Duodenal mucosa (tissue), 2 donors: ENCODE measurements around the gene IRX2.

Experiments used
- H3K27ac ChIP-seq: one replicate; pipeline ENCODE4 v1.7.0; 2013; ENCODE audit warnings: low read depth, low read length
- H3K27me3 ChIP-seq, 2 donors: one replicate each; pipeline ENCODE4 v1.7.0; 2013; ENCODE audit warnings: low read length in 2 of 2, control low read depth in 1 of 2; ENCODE audit not compliant: insufficient read depth in 2 of 2, control insufficient read depth in 1 of 2
- H3K36me3 ChIP-seq, 2 donors: one replicate each; pipeline ENCODE4 v1.7.0; 2013; ENCODE audit warnings: low read length in 2 of 2, control low read depth in 1 of 2; ENCODE audit not compliant: insufficient read depth in 2 of 2, control insufficient read depth in 1 of 2
- H3K4me1 ChIP-seq, 2 donors: one replicate each; pipeline ENCODE4 v1.7.0; 2013; ENCODE audit warnings: low read length in 2 of 2, control low read depth in 1 of 2; ENCODE audit not compliant: insufficient read depth in 2 of 2, control insufficient read depth in 1 of 2
- H3K4me3 ChIP-seq, 2 donors: one replicate each; pipeline ENCODE4 v1.7.0; 2013; ENCODE audit warnings: low read length in 2 of 2, low read depth in 1 of 2
- H3K9ac ChIP-seq, 2 donors: one replicate each; pipeline ENCODE4 v1.7.0; 2013; ENCODE audit warnings: low read length in 2 of 2, low read depth in 1 of 2
- H3K9me3 ChIP-seq, 2 donors: one replicate each; pipeline ENCODE4 v1.7.0; 2013; ENCODE audit warnings: low read length in 2 of 2, control low read depth in 1 of 2; ENCODE audit not compliant: control insufficient read depth in 1 of 2

Gene IRX2

DNA sequence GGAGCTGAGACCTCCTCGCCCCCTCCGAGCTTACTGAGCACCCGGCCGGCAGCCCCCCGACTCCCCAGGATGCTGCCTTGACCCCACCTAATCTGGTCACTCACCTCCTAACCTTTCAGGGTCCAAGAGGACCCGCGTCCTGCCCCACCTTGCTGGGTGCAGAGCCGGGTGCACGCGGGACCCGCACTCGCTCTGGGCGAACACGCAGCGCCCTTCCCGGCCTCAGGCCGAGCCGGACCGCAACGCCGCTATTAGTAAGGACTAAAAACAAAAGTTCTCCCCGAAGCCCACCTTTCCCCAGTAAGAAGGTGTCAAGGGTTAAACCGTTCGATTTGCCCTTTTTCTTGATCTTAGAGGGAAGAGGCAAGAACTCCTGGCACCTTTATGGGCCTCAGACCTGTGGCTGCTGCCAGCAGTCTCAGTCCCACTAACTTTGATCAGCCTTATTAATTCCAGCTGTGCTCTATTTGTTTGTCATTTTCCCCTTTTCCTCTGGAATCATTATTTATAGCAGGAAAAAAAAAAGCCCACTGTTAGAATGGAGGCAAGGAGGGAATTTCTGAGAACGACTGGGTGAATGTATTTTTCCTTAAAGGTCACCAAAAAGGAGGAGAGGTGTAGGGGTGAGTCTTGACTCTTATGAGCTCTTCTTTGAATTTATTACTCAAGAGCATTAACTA, 10.5 kb downstream of the IRX2 start:
- H3K4me1 ChIP-seq = no peaks in the 10 kb centered on the region
- no peak overlapping the region for H3K27ac ChIP-seq
- no peaks in the 10 kb centered on the region for H3K36me3 ChIP-seq
- H3K27me3 ChIP-seq = peaks cover 43 to 82% of the 10 kb centered on the region in 2 donors
- H3K9me3 ChIP-seq = no peaks in the 10 kb centered on the region
- no peak overlapping the region for H3K4me3 ChIP-seq
- no peak overlapping the region for H3K9ac ChIP-seq

DNA sequence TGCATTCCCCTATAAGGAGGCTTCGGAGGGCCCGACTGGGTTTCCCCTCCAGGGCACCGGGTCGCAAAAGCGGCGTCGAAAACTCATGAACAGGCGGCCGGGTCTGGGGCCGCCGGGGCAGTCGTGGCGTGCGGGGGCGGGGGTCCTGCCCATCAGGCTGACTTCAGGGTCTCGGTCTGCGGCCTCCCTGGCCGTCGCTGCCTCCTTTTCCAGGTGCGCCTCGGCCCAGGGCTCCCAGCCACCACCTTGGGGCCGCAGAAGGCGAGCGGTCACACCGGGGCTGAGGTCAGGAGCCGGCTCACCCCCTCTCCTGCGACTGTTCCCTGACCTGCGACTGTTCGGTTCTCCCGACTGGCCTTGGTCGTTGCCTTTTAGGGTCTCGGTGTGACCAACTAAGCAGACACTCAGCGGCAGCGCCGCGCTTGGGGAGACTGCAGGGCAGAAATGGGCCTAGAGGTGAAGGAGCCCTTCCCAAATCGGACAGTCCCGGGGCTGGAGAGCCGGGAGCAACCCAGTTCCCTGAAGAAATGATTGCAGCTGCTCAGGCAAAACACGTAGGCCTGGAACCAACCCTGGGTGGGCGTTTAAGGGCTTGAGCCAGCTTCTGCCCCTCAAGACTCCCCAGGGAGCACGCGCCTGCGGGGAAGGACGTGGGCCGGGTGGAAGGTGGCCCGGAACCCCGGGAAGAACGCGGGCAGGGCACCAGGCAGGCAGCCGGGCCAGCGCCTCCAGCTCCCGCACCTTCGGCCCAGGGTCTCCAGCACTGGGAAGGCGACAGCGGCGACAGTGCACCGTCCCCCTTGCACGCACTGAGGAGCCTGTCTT, 11.2 kb downstream of the IRX2 start:
- no peak overlapping the region for H3K27ac ChIP-seq
- no peak overlapping the region for H3K4me3 ChIP-seq
- no peaks in the 10 kb centered on the region for H3K9me3 ChIP-seq
- peaks cover 45 to 78% of the 10 kb centered on the region in 2 donors for H3K27me3 ChIP-seq
- no peaks in the 10 kb centered on the region for H3K36me3 ChIP-seq
- H3K4me1 ChIP-seq = no peaks in the 10 kb centered on the region
- H3K9ac ChIP-seq = no peak overlapping the region

DNA sequence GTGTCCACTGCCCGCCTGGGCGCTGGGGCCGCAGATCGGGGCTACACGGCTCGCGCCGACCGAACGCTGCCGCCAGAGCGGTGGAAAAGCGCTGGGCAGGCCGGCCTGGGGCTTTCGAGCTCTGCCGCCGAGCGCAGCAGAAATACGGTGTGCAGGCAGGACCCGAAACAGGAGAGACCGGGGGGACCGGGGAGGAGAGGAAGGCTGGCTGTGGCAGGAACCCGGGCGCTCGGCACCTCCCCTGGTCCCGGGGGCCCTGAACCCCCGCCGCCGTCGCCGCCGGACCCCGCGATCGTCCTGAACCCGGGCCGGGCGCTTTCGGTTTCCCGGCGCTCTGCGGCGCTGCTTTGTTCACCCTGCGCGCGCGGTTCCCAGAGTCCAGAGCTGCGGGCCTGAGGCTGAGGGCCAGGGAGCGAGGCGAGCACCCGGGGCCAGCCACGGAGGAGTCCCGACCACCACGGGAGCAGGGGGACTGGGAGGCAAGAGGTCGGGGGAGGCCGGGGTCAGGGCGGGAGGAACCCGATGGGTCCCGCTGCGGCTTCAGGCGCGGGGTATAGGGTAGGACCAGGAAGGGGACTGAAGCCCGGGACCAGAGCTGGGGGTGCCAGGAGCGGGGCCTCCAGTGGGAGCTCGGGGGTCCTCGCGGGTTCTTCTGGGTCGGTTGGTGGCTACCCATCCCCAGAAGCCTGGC, 12.0 kb downstream of the IRX2 start:
- peaks cover 41 to 70% of the 10 kb centered on the region in 2 donors for H3K27me3 ChIP-seq
- no peaks in the 10 kb centered on the region for H3K4me1 ChIP-seq
- H3K9ac ChIP-seq = no peak overlapping the region
- H3K36me3 ChIP-seq = no peaks in the 10 kb centered on the region
- no peaks in the 10 kb centered on the region for H3K9me3 ChIP-seq
- H3K27ac ChIP-seq = no peak overlapping the region
- H3K4me3 ChIP-seq = no peak overlapping the region

DNA sequence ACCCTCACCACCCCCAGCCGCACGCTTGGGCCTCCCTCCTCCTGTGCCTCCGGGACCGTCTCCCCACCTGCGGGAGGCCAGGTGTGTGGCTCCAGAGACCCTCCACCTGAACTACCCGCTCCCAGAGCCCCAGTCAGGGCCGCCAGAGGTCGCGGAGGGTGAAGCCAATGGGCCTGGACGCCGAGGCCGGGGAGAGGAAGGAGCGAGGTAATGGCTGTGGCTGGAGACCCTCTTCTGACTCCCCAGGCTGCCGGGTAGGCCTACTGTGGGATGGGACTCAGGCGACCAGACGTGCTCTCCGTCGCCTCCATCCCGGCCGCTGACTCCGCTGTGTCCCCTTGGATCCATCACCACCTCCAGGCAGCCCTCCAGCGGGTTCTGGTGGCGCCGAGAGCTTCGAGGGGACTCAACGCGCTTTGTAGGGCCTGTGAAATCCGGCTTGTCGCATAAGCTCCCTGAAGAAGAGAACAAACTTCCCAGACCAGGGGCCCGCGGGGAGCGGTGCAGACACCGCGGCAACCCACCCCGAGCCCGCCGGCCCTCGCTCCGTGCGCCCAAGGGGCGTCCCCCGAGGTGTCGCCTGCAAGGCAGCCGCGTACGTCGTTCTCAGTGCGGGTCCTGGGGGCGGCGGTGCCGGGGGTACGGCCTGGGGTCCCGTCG, 12.6 kb downstream of the IRX2 start:
- no peak overlapping the region for H3K27ac ChIP-seq
- no peaks in the 10 kb centered on the region for H3K4me1 ChIP-seq
- H3K27me3 ChIP-seq = peaks cover 34 to 63% of the 10 kb centered on the region in 2 donors
- no peak overlapping the region for H3K4me3 ChIP-seq
- no peaks in the 10 kb centered on the region for H3K36me3 ChIP-seq
- H3K9me3 ChIP-seq = no peaks in the 10 kb centered on the region
- H3K9ac ChIP-seq = no peak overlapping the region

DNA sequence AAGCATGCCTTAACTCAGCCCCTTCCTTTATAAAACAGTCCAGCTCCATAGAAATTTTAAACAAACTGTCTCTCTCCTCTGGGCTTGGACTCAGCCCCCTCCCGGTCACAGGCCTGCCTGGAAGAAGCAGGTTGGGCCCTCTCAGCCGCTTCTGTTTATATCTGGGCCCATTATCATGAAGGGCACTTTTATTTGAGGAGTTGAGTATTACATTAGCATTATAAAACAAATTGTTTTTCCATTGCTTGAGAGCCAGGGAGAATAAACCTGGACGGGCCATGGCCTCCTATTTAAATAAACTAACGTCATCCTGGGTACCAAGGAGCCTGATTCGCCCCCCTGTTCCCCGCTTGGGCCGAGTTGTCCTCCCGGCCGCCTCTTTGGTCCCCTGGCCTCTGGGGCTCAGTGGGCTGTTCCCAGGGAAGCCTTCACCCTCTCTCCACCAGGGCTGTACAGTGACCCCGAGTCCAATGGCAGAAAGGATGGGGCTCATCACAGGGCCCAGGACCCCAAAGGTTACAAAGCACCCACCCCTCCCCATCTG, 13.2 kb downstream of the IRX2 start:
- H3K36me3 ChIP-seq = no peaks in the 10 kb centered on the region
- no peak overlapping the region for H3K4me3 ChIP-seq
- no peak overlapping the region for H3K9ac ChIP-seq
- peaks cover 33 to 58% of the 10 kb centered on the region in 2 donors for H3K27me3 ChIP-seq
- H3K27ac ChIP-seq = no peak overlapping the region
- no peaks in the 10 kb centered on the region for H3K9me3 ChIP-seq
- H3K4me1 ChIP-seq = no peaks in the 10 kb centered on the region

DNA sequence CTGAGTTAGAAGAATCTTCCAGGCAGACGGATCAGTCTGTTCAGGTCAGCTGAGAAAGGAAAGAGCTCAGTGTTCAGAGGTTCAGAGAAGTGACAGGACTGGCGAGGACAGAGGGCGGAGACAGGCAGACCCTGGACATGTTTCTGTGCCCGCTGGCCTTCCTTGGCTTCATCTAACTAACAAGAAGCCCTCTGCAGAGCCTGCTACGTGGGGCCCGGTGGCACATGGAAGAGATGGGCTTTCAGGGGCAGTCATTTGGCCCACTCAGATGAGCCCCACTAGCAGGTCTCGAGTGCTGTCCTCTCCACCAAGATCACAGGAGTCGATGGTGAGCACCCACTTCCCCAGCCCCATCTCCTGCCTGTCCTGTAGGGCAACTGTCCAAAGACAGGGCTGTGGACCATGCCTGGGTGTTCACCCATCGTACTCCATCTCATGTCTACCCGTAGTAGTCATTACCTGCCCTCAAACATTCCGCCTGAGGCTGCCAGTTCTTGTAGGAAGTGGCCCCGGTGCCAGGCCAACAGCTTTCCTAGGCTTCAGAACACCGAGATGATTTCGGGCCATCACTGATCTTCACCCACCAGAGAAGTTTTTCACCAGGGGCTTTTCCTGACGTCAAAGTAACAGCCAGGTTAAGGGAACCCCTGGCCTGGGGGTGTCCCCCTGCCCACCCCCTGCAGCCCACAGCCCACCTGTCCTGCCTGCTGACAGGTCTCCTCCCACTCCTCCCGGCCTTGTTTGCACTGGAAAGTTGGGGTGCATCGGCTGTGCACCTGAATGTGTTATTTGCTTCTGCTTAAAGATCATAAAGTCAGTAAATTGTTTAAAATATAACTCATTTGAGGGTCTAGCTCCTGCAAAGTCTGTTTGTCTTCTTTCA, 14.0 kb downstream of the IRX2 start:
- Histone ChIP-seq H3K36me3 (no peaks in the 10 kb centered on the region), H3K9ac (no peak overlapping the region), H3K4me1 (no peaks in the 10 kb centered on the region), H3K27ac (no peak overlapping the region), H3K4me3 (no peak overlapping the region), H3K27me3 (peaks cover 39 to 51% of the 10 kb centered on the region in 2 donors), H3K9me3 (no peaks in the 10 kb centered on the region)

DNA sequence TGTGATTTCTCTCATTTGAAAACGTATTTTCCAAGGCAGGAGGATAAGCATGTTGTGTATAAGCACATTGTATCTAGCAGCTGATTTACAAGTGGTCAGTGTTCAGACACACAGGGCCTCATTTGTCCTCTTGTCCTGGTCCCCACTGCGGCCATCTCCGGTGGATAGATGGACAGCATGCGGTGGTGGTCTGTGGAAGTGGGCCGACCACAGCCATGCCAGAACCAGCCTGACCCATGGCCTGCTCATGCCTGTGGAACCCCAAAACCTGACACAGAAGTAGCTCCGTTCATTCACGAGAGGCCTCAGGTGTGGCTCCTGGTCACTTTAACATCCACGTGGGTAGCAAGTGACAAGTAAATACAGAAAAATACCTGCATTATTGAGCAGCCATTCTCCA, 14.6 kb downstream of the IRX2 start:
- Histone ChIP-seq H3K9ac (no peak overlapping the region), H3K27ac (no peak overlapping the region), H3K36me3 (no peaks in the 10 kb centered on the region), H3K4me1 (no peaks in the 10 kb centered on the region), H3K4me3 (no peak overlapping the region), H3K27me3 (peaks cover 36 to 46% of the 10 kb centered on the region in 2 donors), H3K9me3 (no peaks in the 10 kb centered on the region)

DNA sequence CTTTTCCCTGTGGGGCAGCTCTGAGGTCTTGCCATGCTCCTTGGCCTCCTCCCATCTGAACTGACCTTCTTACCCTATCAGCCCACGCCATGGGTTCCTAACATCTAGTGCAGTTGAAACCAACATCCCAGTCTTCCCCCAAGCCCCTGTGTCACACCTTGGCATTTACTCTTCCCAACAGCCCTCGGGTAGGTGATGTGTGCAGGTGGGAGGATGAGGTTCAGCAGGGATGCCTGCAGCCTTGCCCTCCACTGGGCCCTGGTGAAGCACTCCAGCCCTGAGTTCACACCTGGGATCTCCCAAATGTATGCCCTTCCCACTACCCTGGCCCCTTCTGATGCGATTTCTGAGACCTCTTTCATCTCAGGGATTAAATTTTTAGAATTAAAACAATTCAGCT, 15.5 kb downstream of the IRX2 start:
- no peaks in the 10 kb centered on the region for H3K4me1 ChIP-seq
- no peaks in the 10 kb centered on the region for H3K9me3 ChIP-seq
- H3K27ac ChIP-seq = no peak overlapping the region
- H3K36me3 ChIP-seq = no peaks in the 10 kb centered on the region
- peaks cover 28 to 38% of the 10 kb centered on the region in 2 donors for H3K27me3 ChIP-seq
- no peak overlapping the region for H3K4me3 ChIP-seq
- H3K9ac ChIP-seq = no peak overlapping the region

DNA sequence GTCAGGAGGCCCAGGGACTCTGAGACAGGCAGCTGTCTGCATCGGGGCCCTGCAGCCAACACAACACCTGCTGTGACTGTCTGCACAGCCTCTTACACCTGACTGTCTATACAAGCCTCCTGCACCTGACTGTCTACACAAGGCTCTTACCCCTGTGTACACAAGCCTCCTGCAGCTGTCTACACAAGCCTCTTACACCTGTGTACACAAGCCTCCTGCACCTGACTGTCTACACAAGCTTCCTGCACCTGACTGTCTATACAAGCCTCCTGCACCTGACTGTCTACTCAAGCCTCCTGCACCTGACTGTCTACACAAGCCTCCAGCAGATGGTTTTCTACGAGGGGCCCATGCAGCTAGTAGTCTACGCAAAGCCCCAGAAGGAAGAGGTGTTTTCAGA, 18.6 kb downstream of the IRX2 start:
- Histone ChIP-seq H3K9ac (no peak overlapping the region), H3K27me3 (peaks cover 7 to 11% of the 10 kb centered on the region in 2 donors), H3K9me3 (no peaks in the 10 kb centered on the region), H3K36me3 (no peaks in the 10 kb centered on the region), H3K4me3 (no peak overlapping the region), H3K4me1 (no peaks in the 10 kb centered on the region), H3K27ac (no peak overlapping the region)
